HG03342 (cell line): ENCODE data around the gene LSS.
"Not testable (repeated sequence)": the region's sequence is repeated elsewhere in the genome, so short reads cannot be mapped to it uniquely, and the experiment has no call there.

Experiments
- ATAC-seq: cut with Tn5 transposase; IDR thresholded peaks from one replicate; pipeline ENCODE4 v1.9.1; 2021; ENCODE audit warnings: mild to moderate bottlenecking, moderate library complexity; ENCODE audit not compliant: unreplicated experiment

LSS gene

DNA sequence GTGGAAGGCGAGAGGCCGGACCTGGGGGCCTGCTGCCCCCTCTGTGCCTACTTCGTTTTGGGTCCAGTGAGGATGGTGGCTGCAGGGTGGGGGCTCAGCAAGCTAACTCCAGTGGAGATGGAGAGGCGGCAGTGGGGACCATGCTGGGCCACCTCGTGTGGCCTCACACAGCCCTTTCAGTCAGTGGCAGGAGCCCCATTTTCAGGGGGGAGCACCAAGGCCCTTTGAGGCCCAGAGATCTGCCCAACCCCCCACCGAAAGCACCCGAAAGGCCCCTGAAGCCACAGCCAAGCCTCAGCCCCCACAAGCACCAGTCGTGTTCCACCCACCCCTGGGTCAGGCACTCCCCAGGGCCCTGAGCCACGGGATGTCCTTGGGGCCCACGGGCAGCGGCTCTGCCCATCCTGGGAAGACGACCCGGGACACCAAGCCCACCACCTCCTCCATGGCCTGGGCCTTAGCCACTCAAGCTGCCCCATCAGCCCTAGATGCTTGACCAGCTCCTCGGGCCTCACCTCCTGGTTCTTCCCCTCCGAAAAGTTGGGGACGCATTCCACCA is 73.5 kb downstream of the LSS start:
- ATAC-seq, result no peak

DNA sequence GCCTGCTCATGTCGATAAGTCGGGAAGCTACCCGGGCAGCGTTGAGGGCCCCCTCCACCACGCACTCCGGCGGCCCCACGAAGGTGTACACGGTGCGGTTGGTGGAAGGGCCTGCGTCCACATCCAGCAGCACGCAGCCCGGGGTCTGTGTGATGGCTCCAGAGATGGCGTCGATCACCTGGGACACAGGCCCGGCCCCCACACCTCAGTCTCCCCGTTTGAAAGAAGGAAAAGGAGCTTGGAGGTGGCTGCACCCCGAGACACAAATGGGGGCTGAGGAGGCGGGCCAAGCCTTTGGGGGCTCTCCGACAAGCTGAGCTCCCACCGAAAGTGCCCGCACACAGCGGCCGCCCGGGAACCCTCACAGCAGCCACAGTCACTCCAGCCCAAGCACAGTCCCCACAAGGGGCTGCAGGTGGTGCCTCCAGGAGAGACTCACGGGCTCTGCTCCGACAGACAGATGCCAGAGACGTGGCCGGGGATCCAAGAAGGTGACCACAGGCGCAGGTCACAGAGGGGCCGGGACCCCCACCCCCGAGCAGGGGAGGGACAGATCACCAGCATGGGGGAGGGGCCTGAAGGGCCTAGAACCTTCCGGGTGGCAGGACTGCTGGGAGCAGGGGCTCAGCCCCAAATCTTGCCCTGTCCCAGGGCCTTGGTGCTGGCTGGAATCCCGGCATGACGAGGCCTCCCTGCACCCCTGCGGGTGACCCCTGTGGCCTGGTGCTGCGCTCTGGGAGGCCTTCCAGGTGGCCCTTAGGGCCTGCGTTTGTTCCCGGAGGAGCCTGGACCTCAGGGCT is 74.2 kb downstream of the LSS start:
- ATAC-seq, result no peak

DNA sequence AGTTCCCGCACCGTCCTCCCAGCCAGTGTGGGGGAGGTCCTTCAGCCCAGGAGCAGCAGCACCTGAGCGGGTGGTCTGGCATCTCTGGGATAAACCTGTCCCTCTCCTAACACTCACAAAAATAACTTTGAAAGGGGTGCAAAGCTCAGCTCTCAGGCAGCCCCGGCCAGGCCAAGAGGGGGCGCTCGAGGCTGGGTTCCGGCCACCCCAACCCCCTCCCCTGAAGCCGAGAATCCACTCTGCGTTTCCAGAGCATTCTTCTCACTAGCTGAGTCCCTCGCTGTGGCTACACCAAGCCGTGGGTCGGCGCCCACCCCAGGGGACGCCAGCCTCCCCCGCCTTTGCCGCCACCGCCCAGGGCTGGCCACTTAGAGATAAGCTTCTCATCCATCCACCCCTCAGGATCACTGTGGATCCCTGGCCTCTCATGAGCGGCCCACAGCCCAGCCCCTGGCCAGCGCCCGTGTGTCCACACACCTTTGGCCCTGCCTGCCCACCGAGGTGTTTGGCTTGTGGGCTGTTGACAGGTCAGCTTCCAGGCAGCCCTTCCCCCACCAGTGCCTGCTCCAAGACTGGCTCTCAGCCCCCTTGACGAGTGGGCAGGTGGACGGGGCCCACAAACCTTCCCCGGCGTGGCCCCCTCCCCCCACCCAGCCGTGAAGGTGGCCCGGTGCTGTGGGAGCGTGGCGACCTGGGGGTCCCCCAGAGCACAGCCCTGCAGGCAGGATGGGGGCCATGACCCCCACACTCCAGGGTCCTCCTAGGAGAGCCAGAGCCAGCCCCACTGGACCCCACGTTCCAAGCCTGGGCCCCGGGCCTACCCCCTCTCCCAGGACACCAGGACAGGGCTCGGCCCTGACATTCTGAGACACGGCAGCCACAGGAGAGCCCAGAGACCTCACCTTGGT is 75.1 kb downstream of the LSS start:
- ATAC-seq, result no peak

DNA sequence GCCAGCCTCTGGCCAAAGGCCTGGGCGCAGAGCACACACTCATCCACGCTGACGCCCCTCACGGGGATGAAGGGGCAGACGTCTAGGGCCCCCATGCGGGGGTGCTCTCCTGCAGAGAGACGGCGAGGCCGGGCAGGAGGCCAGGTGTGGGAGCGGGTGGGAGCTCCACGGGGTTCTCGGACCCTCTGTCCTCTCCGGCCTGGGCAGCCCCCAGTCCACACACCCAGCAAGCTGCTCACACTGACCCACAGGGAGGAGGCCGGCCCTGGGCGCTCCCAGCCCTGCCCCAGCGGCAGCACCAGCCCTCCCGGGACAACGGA is 75.7 kb downstream of the LSS start:
- no peak for ATAC-seq

DNA sequence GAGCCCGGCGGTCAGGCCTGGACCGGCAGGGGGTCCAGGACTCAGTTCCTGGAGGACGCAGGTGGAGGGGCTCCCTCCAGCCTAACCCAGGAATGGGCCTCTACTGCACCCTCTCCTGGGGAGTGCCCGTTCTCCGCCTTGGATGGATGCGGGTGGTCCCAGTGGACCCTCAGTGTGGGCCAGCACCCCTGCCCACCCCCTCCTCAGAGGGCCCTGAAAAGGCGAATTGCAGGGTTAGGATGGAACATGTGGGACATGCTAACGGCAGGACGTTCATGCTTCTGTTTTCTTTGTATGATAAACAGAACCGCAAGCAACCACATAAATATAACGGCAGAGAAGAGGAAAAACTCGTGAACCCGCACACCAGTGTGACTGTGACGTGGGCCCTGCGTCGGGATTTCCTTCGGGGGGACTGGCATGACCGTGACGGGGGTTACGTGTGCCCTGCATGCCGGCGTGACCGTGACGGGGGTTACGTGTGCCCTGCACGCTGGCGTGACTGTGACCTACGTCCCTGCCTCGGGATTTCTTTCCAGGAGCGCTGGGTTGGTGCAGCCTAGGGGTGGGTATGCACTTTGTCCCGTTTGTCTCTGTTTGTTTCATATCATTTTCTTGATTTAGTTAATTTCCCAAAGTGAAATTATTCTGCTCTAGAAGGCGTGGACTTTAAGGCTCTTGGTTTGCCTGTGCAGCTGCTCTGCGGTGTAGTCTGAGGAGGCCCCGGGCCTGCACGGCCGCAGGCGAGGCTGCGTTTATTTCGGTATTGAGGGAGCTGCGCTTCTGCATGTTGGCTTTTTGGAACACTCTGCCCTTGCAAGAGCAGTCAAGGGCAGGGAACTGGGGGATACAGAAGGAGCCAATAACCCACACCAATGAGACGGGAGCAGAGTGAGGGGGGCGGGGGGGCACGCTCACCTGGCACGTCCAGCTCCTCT is 76.3 kb downstream of the LSS start:
- ATAC-seq, result no peak

DNA sequence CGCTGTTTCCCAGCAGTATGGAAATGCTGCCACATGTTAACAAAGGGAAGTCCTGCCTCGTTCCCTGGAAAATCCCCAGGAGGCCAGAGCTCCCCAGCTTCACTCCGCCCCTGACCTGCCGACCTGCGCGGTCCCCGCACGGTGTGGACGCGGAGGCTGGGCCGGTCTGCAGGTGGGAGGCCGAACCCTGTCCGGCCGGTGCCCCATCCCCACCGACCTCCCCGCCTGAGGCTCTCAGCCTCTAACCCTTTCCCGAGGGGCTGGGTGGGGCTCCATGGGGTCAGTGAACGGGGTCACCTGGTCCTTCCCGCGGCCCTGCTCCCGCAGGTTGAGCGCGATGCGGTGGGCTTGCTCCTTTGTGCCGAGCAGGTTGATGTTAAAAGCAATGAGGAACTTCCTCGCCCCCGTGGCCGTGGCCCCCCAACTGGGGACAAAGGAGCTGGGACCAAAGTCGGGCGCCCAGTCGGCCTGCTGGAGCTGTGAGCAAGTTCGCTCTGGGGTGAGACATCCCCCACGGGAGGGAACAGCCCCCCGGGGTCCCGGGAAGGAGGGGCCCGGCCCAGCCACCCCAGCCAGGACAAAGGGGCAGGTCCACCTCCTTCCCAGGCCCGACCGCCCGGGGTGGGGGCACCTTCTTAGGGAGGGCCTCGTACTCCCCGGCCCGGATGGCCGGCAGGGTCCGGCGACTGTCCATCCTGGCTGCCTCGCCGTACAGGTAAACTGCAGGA is 77.1 kb downstream of the LSS start:
- no peak for ATAC-seq

DNA sequence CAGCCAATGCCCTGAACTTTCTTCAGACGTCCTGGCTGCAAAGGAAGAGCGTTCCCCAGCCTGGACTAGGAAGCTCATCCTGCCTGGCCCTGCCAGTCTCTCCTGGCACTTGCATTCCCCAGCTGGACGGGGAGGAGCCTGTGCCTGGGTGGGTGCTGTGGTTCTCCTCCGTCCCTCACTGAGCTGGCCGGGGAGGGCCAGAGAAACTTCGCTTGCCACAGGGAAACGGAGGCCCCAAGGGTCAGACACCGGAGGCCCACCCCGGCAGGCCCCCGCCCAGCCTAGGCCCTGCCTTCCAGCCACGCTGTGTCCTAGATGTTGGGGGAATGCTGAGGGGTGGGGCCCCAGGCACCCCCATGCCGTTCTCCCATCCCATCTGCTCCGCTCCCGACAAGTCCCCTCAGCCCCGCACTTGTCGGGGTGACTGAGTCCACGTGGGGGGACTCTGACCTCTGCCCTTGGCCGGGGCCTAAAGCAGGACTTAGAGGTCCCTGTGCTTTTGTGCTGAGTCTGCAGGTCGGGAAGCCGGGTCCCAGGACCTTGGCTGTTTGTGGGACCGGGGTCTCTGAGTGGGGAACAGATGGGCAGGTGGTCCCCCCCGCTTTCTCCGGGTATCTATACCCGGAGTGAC is 78.0 kb downstream of the LSS start:
- no peak for ATAC-seq

DNA sequence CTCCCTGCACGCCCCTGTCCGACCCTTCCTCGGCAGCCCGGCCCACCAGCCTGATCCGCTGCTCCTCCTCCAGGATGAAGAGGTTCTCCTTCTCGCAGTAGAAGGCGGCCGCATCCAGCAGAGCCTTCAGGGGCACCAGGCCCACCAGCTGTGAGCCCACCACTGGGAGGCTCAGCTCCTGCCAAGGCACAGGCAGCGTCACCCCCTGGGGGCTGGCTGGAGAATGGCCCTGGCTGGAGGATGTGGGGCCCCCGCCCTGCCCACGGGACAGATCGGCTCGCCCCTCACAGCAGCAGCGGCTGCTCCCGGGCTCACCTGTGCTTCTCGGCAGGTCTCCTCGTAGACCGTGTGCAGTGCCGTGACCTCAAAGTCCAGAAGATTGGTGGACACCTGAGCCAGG is 78.5 kb downstream of the LSS start:
- no peak for ATAC-seq

DNA sequence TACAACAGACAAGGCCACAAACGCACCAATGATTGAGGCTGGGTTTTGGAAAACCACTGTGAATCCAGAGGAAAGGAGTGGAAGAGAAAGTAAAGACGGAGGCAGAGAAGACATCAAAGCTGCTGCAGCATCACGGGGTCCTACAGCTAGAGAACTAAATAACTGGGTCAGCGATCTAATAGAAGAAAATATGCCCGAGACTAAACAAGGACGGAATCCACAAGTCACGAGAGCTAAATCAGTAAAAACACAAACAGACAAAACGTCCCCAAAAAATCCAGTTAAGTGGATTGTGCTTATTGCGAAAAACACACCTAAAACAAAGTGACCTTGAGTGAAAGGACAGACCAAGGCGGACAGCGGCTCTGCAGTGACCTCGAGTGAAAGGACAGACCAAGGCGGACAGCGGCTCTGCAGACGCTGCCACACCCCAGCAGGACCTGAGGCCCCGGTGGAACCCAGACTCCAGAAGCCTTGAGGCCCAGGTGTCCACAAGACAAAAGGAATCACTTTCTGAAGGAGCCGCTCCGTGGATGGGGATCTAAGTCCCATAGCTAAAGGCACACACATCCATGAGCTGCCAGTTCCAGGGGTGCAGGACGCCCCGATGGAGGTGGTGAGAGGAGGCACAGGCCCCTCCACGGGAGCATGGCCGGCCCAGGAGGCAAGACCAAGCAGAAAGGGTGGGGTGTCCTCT is 79.2 kb downstream of the LSS start:
- no peak for ATAC-seq

DNA sequence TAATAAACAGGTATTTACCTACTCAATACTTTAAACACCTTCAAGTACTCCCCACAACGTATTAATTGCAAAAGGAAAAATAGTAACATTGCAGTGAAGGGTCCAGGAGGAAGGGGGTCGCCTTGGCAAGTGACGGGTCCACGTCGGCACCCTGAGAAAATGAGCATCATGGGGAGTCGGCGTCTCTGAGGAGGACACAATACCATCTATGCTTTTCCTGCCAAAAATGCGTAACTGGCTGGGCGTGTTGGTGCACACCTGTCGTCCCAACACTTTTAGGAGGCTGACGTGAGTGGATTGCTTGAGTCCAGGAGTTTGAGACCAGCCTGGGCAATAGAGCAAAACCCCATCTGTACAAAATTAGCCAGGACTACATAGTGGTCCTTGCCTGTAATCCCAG is 80.5 kb downstream of the LSS start:
- ATAC-seq, result no peak

DNA sequence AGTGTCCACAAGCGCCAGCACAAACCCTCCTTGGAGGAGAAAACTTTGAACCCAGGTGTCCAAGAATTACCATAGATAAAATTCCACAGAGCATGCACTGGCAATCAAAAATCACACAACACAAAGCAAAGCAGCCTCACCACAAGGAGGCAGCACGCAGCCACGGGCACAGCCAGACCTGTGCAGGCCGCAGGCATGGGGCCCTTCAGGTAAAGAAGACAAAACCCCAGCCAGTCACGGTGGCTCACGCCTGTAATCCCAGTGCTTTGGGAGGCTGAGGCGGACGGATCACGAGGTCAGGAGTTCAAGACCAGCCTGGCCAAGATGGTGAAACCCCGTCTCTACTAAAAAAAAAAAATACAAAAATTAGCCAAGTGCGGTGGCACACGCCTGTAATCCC is 81.1 kb downstream of the LSS start:
- not testable (repeated sequence) for ATAC-seq

DNA sequence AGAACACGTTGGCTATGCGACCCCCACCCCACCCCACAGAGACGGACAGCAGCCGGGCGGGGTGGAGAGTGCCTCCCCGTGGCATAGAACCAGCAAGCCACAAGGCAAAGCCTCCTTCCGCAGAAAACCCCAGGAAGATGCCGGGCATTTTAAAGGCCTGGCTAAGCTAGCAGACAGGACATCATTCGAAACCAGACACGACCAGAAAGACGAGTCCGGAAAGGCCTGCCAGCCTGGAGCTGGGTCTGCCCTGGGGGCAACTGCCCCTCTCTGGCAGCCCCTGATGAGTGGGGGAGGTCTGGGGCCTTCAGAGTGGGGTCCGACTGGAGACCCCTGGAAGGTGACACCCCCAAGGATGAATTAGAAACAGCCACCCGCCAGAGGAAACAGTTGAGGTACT is 81.7 kb downstream of the LSS start:
- no peak for ATAC-seq

DNA sequence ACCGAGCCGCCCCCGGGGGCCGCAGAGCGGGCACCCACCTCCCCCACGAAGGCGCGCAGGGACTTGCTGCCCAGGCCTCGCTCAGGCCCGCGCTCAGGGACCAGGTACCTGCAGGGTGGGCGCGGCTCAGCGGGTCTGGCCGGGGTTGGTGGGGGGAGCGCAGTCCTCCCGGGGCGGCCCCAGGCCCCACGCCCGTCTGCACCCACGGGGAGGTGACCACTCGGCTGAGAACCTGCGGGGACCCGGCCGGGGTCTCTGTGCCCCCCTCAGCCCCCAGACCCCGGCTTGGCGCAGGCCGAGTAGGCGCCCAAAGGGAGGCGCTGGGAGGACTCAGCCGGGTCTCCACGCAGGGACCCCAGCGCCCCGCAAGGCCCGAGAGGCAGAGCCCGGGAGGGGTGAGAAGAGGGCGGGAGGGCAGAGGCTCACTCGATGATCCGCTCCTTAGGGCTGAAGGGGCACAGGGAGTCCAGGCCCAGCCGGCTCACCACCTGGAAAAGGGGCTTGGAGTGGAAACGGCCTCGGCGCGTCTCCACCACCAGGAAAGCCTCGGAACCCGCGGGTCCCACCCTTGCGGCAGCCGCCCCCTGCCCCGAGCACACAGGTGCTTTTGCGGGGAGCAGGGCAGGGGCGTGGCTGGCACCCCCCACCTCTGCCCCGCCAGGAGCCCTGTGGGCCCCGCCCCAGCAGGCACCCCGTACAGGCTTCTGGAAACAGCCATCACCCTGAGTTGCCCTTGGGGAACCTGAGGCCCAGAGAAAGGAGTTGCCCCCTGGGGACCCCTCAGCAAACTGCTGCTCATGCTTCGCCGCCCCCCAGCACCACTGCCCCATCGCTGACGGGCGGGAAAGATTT is 82.5 kb downstream of the LSS start:
- ATAC-seq, result no peak

DNA sequence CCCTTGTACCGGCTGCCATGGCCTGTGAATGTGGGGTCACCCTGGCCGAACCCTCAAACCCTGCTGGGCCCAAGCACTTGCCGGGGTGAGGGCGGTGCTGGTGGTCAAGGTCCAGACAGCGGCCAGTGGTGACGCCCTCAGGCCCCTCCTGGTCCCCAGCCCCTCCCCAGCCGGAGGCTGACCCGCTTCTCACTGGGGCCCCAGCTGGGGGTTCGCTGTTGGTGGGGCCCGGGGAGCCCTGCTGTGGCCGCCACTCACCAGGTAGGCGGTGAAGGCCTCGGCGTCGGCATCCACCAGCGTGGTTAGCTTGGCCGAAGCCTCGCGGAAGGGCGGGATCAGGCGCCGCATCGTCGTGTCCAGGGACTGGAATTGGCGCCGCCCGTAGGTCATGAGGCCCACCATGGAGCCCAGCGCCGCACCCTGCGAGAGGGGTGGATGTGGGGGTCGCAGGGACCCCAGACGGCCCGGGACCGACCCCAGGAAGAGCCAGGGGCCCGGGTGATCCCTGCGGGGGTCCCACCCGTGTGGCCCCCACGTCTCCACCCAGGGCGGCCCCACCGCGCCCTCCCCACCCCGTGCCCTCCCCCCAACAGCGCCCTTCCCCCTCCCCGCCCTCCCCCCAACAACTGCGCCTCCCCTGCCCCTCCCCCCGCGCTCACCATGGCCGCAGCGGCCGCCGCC is 83.3 kb downstream of the LSS start:
- ATAC-seq, result no peak

DNA sequence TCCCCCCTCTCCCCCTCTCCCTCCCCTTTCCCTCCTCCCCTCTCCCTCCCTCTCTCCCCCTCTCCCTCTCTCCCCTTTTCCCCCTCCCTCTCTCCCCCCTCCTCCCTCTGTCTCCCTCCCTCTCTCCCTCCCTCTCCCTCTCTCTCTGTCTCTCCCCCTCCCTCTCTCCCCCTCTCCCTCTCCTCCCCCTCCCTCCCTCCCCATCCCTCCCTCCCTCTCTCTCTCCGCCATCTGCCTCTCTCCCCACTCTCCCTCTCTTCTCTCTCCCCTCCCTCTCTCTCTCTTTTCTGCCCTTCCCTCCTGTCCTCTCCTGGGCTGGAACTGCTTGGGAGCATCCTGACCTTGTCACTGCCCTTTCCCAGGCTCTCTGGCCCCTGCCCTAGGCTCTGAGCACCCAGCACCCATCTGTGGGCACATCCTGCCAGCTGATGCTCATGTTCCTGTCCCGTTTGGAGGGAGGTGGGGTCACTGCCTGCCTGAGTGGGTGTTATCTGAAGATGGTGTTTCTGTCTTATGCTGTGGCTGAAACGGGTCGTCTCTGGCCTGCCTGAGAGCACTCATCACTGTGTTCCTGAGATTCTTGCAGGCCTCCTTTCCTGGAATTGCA is 84.0 kb downstream of the LSS start:
- no peak for ATAC-seq

DNA sequence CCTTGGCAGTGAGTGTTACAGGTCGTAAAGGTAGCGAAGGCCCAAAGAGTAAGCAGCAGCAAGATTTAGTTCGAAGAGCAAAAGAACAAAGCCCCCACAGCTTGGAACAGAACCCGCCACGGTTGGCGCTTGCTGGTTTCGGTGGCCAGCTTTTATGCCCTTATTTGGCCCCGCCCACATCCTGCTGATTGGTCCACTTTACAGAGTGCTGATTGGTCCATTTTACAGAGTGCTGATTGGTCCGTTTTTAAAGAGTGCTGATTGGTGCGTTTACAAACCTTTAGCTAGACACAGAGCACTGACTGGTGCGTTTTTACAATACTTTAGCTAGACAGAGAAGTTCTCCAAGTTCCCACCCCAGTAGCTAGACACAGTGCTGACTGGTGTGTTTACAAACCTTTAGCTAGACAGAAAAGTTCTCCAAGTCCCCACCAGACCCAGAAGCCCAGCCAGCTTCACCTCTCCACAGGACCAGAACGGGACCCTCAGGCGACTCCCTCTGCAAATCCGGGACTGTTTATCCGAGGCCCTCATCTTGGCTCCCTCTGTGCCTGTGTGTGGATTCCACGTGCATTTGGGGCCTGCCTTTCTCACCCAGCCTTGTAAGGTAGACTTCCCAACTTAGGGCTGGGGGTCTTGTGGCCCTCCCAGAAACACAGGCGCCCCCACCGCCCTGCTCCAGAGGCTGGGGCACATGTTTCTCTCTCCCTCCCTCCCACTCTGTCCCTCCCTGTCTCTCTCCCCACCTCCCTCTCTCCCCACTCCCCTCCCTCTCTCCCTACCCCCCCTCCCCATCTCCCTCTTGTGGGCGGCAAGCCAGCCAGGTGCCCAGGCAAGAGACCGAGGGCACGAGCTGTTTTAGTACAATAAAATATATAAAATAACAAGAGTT is 85.7 kb downstream of the LSS start:
- no peak for ATAC-seq
